C4-2B (cell line): ENCODE measurements around the gene MRPL48.

ENCODE experiments used
- CTCF ChIP-seq: fragments of 450-650 bp; conservative IDR thresholded peaks from 2 replicates; pipeline ENCODE4 v1.5.1; 2017; ENCODE audit warnings: mild to moderate bottlenecking
- ZFX ChIP-seq: fragments of 450-650 bp; IDR thresholded peaks from 2 replicates; pipeline ENCODE4 v1.6.1; 2017

GRCh38 chr11:73789279-73789670 lies 1.6 kb downstream of the MRPL48 start:
- no peak for TF ChIP-seq CTCF
- no peak for TF ChIP-seq ZFX
